Bronchial epithelial cell (primary cell): ENCODE measurements around the gene EYA3. TPM values are rescaled to one million over a fixed set of nuclear protein-coding genes. Genes with fewer than 3 reads are reported as not detected.

Source experiments
- DNase-seq: peaks from one replicate; pipeline ENCODE4 v3.0.0-alpha.2; 2010; ENCODE audit warnings: low read depth
- FAIRE-seq: peaks from 2 replicates; lab custom pipeline; 2011; peaks lifted over from hg19 to GRCh38; lab: Jason Lieb, UNC
- H3K27me3 ChIP-seq: 2 replicates; pipeline ENCODE4 v1.5.1; 2011; ENCODE audit warnings: low read length; ENCODE audit not compliant: control insufficient read depth, insufficient read depth
- H3K36me3 ChIP-seq: 2 replicates; pipeline ENCODE4 v1.5.1; 2011; ENCODE audit warnings: low read length; ENCODE audit not compliant: control insufficient read depth, insufficient read depth
- H3K4me3 ChIP-seq: 2 replicates; pipeline ENCODE4 v1.5.1; 2011; ENCODE audit warnings: mild to moderate bottlenecking, low read depth, low read length, control low read depth
- total RNA-seq: library from RNA; depleted of rRNA; stranded (reverse); fragments of >200 nt; gene quantifications from 2 replicates; pipeline ENCODE4 v1.2.1, GENCODE V29; 2014
- TF ChIP-seq, protein P1 (sequence below): IDR thresholded peaks from 2 replicates; pipeline ENCODE4 v1.5.1; 2011; ENCODE audit warnings: mild to moderate bottlenecking, moderate library complexity, low read length, control low read depth, inconsistent platforms; ENCODE audit not compliant: insufficient read depth, severe bottlenecking

Gene EYA3
- total RNA-seq, 1 donor from 2014 or later: 7.1 TPM

DNA sequence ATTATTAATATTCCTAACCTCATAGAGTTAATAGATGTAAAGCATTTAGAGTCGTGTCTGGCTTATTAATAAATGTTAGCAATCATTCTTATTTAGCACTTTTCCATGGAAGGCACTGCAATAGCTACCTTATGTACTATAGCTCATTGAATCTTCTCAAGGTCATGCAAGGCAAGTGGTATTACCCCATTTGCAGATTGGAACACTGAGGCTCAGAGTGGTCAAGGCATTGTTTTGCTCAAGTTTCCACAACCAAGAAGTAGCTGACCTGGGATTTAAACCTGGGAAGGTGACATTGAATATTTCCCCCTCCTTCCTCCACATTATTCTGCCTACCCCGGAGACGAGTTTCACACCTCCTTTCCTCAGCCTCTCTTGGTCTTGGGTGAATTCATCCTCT, 37.8 kb upstream of the EYA3 start:
- no peak for DNase-seq
- TF ChIP-seq, protein P1, sequence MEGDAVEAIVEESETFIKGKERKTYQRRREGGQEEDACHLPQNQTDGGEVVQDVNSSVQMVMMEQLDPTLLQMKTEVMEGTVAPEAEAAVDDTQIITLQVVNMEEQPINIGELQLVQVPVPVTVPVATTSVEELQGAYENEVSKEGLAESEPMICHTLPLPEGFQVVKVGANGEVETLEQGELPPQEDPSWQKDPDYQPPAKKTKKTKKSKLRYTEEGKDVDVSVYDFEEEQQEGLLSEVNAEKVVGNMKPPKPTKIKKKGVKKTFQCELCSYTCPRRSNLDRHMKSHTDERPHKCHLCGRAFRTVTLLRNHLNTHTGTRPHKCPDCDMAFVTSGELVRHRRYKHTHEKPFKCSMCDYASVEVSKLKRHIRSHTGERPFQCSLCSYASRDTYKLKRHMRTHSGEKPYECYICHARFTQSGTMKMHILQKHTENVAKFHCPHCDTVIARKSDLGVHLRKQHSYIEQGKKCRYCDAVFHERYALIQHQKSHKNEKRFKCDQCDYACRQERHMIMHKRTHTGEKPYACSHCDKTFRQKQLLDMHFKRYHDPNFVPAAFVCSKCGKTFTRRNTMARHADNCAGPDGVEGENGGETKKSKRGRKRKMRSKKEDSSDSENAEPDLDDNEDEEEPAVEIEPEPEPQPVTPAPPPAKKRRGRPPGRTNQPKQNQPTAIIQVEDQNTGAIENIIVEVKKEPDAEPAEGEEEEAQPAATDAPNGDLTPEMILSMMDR: no peak

DNA sequence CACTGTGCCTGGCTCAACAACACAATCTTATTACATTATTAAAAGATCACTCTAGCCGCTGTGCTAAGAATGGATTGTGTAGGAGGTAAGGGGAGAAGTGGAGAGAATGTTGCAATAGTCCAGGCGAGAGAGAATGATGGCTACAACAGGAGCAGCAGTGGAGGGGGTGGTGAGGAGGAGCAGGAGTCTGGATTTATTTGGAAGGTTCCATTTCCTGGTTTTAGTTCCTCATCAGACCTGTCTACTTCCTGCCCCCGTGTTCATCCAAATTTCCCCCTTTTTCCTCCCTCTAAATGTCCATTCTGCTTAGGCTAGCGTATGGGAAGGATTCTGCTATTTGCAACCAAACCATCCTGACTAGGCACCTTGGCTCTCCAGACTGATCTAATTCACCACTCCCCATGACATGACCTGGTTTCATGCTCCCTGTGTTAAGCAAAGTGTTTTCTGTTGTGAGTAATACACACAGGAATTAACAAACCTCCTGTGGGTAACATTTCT, 35.1 kb upstream of the EYA3 start:
- DNase-seq (peak; percentile 89), FAIRE-seq (no peak)
- no peaks in the 10 kb centered on the region for H3K27me3 ChIP-seq
- TF ChIP-seq, protein P1: no peak
- H3K4me3 ChIP-seq: no peak overlapping the region
- H3K36me3 ChIP-seq: no peaks in the 10 kb centered on the region

More for the DNA sequence above, 37.8 kb upstream of the EYA3 start:
- H3K4me3 ChIP-seq: no peak overlapping the region
- no peaks in the 10 kb centered on the region for H3K36me3 ChIP-seq
- FAIRE-seq: no peak
- H3K27me3 ChIP-seq: no peaks in the 10 kb centered on the region

DNA sequence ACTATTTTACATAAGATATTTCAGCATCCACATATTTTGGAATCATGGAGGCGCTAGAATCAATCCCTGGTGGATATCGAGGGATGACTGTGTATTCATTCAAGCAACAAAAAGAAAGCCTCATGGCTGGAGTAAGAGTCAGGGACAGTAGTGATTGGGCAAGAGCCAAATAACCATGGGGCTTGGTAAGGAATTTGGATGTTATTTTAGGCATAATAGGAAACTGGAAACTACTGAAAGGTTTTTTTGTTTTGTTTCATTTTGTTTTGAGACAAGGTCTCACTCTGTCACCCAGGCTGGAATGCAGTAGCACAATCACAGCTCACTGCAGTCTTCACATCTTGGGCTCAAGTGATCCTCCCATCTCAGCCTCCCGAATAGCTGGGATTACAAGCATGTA, 33.8 kb upstream of the EYA3 start:
- no peak overlapping the region for H3K4me3 ChIP-seq
- DNase-seq (no peak), FAIRE-seq (no peak)
- no peaks in the 10 kb centered on the region for H3K36me3 ChIP-seq
- H3K27me3 ChIP-seq: no peaks in the 10 kb centered on the region
- TF ChIP-seq, protein P1: no peak

DNA sequence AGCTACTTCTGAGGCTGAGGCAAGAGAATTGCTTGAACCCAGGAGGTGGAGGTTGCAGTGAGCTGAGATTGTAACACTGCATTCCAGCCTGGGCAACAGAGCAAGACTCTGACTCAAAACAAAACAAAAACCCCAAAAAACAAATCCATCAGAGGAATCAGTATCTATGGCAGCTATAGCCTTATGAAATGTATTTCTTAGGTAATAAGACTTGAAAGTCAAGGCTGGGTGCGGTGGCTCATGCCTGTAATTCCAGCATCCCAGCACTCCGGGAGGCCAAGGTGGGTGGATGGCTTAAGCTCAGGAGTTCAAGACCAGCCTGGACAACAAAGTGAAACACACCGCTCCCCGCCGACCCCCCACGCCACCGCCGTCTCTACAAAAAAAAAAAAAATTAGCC, 31.1 kb upstream of the EYA3 start:
- Histone ChIP-seq H3K27me3 (no peaks in the 10 kb centered on the region), H3K36me3 (no peaks in the 10 kb centered on the region), H3K4me3 (no peak overlapping the region)
- DNase-seq (no peak), FAIRE-seq (no peak)
- TF ChIP-seq, protein P1: no peak

- TF ChIP-seq, protein P1: no peak
- FAIRE-seq: no peak
- H3K36me3 ChIP-seq: no peaks in the 10 kb centered on the region
Measured at GRCh38 chr1:28118640-28119307, 30.4 kb upstream of the EYA3 start.

More at GRCh38 chr1:28118640-28119307, 30.4 kb upstream of the EYA3 start:
- no peaks in the 10 kb centered on the region for H3K27me3 ChIP-seq
- H3K4me3 ChIP-seq: no peak overlapping the region
- DNase-seq: no peak
